HEK293 (cell line): ENCODE measurements around the gene LAPTM4A.
A peak's percentile ranks its signal among the peaks of the same experiment; 100 is the strongest.

Experiments used
- CTCF ChIA-PET: fragments of 350-600 bp; formaldehyde crosslinking; extraction: SDS; loops from one replicate; lab custom pipeline; 2021; ENCODE audit warnings: antibody characterized with exemption; lab: Yijun Ruan, JAX
- POLR2A ChIA-PET: fragments of 300-600 bp; formaldehyde crosslinking; extraction: SDS; loops from one replicate; lab custom pipeline; 2020; ENCODE audit warnings: antibody characterized with exemption, inconsistent platforms; lab: Yijun Ruan, JAX
- H3K27ac ChIP-seq: fragments of 200-500 bp; sonication (Bioruptor generic); 2 replicates; pipeline ENCODE4 v1.5.1; 2014; ENCODE audit warnings: low read depth, low read length, control low read depth, inconsistent platforms; ENCODE audit errors: extremely low read depth
- H3K36me3 ChIP-seq, 2 experiments: fragments of 200-500 bp in 1 of 2; sonication (Bioruptor generic) in 1 of 2; 1 replicate in 1 of 2; 2 replicates in 1 of 2; pipeline ENCODE4 v1.5.1; 2014 to 2017; ENCODE audit warnings: inconsistent platforms in 2 of 2, low read length in 2 of 2; ENCODE audit not compliant: control insufficient read depth in 2 of 2, insufficient read depth in 1 of 2
- H3K4me1 ChIP-seq: fragments of 200-500 bp; sonication (Bioruptor generic); 2 replicates; pipeline ENCODE4 v1.5.1; 2014; ENCODE audit warnings: mild to moderate bottlenecking, low read length, inconsistent platforms; ENCODE audit not compliant: control insufficient read depth, insufficient read depth
- H3K4me3 ChIP-seq: 2 replicates; pipeline ENCODE4 v1.5.1; 2011; ENCODE audit warnings: low read depth, mild to moderate bottlenecking, control low read depth, low read length, moderate library complexity
- H3K9me3 ChIP-seq: fragments of 200-500 bp; sonication (Bioruptor generic); 2 replicates; pipeline ENCODE4 v1.5.1; 2014; ENCODE audit warnings: low read depth, low read length, inconsistent platforms; ENCODE audit not compliant: control insufficient read depth, insufficient read depth
- FEZF1 ChIP-seq: fragments of 450-650 bp; formaldehyde crosslinking; IDR thresholded peaks from 2 replicates; pipeline ENCODE4 v1.5.1; 2016; ENCODE audit warnings: missing biosample characterization, missing genetic modification characterization
- SCRT1 ChIP-seq: fragments of 450-650 bp; formaldehyde crosslinking; IDR thresholded peaks from 2 replicates; pipeline ENCODE4 v1.5.1; 2016; ENCODE audit warnings: missing biosample characterization, missing genetic modification characterization, borderline replicate concordance
- SCRT2 ChIP-seq: fragments of 450-650 bp; formaldehyde crosslinking; IDR thresholded peaks from 2 replicates; pipeline ENCODE4 v1.5.1; 2016; ENCODE audit warnings: missing biosample characterization, missing genetic modification characterization
- SP7 ChIP-seq: fragments of 450-650 bp; formaldehyde crosslinking; IDR thresholded peaks from 2 replicates; pipeline ENCODE4 v1.5.1; 2016; ENCODE audit warnings: missing biosample characterization, missing genetic modification characterization
- TRIM28 ChIP-seq: IDR thresholded peaks from 2 replicates; pipeline ENCODE4 v1.6.1; 2011; ENCODE audit warnings: low read length, control low read depth, borderline replicate concordance
- ZFHX2 ChIP-seq: fragments of 450-650 bp; formaldehyde crosslinking; conservative IDR thresholded peaks from 2 replicates; pipeline ENCODE4 v1.5.1; 2016; ENCODE audit warnings: missing biosample characterization, missing genetic modification characterization
- ZFP69B ChIP-seq: fragments of 450-650 bp; formaldehyde crosslinking; IDR thresholded peaks from 2 replicates; pipeline ENCODE4 v1.5.1; 2016; ENCODE audit warnings: missing biosample characterization, missing genetic modification characterization
- ZNF121 ChIP-seq: fragments of 450-650 bp; formaldehyde crosslinking; IDR thresholded peaks from 2 replicates; pipeline ENCODE4 v1.5.1; 2016; ENCODE audit warnings: missing biosample characterization, missing genetic modification characterization
- ZNF133 ChIP-seq: fragments of 450-650 bp; formaldehyde crosslinking; IDR thresholded peaks from 2 replicates; pipeline ENCODE4 v1.5.1; 2016; ENCODE audit warnings: missing biosample characterization, missing genetic modification characterization
- ZNF211 ChIP-seq: fragments of 450-650 bp; formaldehyde crosslinking; IDR thresholded peaks from 2 replicates; pipeline ENCODE4 v1.5.1; 2016; ENCODE audit warnings: low read depth, missing biosample characterization, missing genetic modification characterization
- ZNF221 ChIP-seq: fragments of 450-650 bp; formaldehyde crosslinking; IDR thresholded peaks from 2 replicates; pipeline ENCODE4 v1.5.1; 2017; ENCODE audit warnings: missing biosample characterization, missing genetic modification characterization, borderline replicate concordance
- ZNF223 ChIP-seq: fragments of 450-650 bp; formaldehyde crosslinking; IDR thresholded peaks from 2 replicates; pipeline ENCODE4 v1.5.1; 2016; ENCODE audit warnings: missing biosample characterization, missing genetic modification characterization
- ZNF23 ChIP-seq: fragments of 450-650 bp; formaldehyde crosslinking; IDR thresholded peaks from 2 replicates; pipeline ENCODE4 v1.5.1; 2016; ENCODE audit warnings: missing biosample characterization, missing genetic modification characterization, borderline replicate concordance
- ZNF366 ChIP-seq: fragments of 450-650 bp; formaldehyde crosslinking; conservative IDR thresholded peaks from 2 replicates; pipeline ENCODE4 v1.5.1; 2016; ENCODE audit warnings: missing biosample characterization, missing genetic modification characterization
- ZNF37A ChIP-seq: fragments of 450-650 bp; IDR thresholded peaks from 2 replicates; pipeline ENCODE4 v1.5.1; 2018; ENCODE audit warnings: missing biosample characterization, missing genetic modification characterization
- ZNF394 ChIP-seq: fragments of 450-650 bp; formaldehyde crosslinking; IDR thresholded peaks from 2 replicates; pipeline ENCODE4 v1.5.1; 2016; ENCODE audit warnings: missing biosample characterization, missing genetic modification characterization, mild to moderate bottlenecking, moderate library complexity, borderline replicate concordance
- ZNF48 ChIP-seq: fragments of 450-650 bp; formaldehyde crosslinking; IDR thresholded peaks from 2 replicates; pipeline ENCODE4 v1.5.1; 2016; ENCODE audit warnings: missing biosample characterization, missing genetic modification characterization
- ZNF629 ChIP-seq: fragments of 450-650 bp; formaldehyde crosslinking; IDR thresholded peaks from 2 replicates; pipeline ENCODE4 v1.5.1; 2017; ENCODE audit warnings: missing biosample characterization, missing genetic modification characterization
- ZNF707 ChIP-seq: fragments of 450-650 bp; formaldehyde crosslinking; IDR thresholded peaks from 2 replicates; pipeline ENCODE4 v1.5.1; 2016; ENCODE audit warnings: missing biosample characterization, missing genetic modification characterization
- TF ChIP-seq, protein P1 (sequence below): fragments of 450-650 bp; formaldehyde crosslinking; IDR thresholded peaks from 2 replicates; pipeline ENCODE4 v1.5.1; 2016; ENCODE audit warnings: missing biosample characterization, missing genetic modification characterization
- TF ChIP-seq, protein P2 (sequence below): fragments of 450-650 bp; formaldehyde crosslinking; IDR thresholded peaks from 2 replicates; pipeline ENCODE4 v1.5.1; 2016; ENCODE audit warnings: missing biosample characterization, missing genetic modification characterization
- TF ChIP-seq, protein P3 (sequence below): fragments of 450-650 bp; IDR thresholded peaks from 2 replicates; pipeline ENCODE4 v1.5.1; 2018; ENCODE audit warnings: missing biosample characterization, missing genetic modification characterization

The LAPTM4A gene

DNA sequence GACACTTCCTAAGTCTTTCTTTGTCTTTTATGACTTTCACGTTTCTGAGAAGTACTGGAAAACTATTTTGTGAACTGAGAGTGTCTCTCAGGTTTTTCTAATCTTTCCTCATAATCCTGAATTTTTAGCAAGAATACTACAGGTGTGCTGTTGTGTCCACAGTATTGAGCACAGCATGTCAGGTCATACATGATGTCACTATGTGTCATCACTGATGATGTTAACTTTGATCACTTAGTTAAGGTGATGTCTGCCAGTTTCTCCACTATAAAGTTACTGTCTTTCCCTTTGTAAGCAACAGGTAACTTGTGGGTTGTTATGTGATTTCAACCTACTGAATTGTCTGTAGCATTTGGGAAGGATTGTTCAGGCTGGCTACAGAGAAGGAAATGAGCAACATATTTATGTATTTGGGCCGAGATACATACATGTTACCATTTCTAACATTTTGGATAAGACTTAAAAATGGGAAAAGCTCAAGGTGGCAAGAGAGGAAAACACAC, 50.0 kb downstream of the LAPTM4A start:
- H3K4me3 ChIP-seq = no peak overlapping the region
- ChIA-PET POLR2A (no interaction called here), CTCF (interaction anchor here (0.6 to 2.0 kb wide), 3 partner anchors 13 to 39 kb away, joined by 3 to 15 read pairs (median 4); no protein-coding TSS in a partner anchor)
- TF ChIP-seq SCRT2 (peak; percentile 98), ZNF629 (tag by site-specific recombination) (0 out of 2 replicates have a peak, but pooled peaks have one; percentile 28), SCRT1 (tag by site-specific recombination) (peak; percentile 79), ZNF48 (tag by site-specific recombination) (no peak)
- H3K36me3 ChIP-seq = no peaks in the 10 kb centered on the region
- no peaks in the 10 kb centered on the region for H3K9me3 ChIP-seq
- H3K4me1 ChIP-seq = no peaks in the 10 kb centered on the region
- H3K27ac ChIP-seq = no peak overlapping the region

DNA sequence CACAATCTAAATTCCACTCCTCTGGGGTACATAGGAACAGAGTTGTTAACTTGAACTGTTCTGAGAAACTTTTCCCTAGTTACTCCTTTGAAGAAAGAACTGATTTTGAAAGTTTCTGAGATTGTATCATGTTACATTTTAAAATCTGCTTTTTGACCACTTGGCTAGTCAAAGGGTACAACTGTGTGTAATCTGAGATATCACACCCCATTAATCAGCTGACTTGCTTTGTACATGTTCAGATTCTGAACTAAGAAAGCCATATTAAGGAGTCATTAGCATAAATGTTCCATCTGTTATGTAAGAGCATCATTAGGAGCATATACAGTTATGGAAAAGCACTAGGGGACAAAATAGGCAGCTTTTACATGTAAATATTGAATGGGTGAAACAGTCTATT, 57.7 kb downstream of the LAPTM4A start:
- H3K4me1 ChIP-seq = 0 out of 2 replicates have a peak, but pooled peaks cover 3% of the 10 kb centered on the region
- H3K4me3 ChIP-seq = no peak overlapping the region
- no peak for TF ChIP-seq ZNF707 (tag by site-specific recombination)
- TF ChIP-seq, all 188 proteins: peak for 0
- Histone ChIP-seq H3K27ac (no peak overlapping the region), H3K36me3 (no peaks in the 10 kb centered on the region), H3K9me3 (no peaks in the 10 kb centered on the region)
- CTCF ChIA-PET = interaction anchor here (0.6 to 1.5 kb wide), 3 partner anchors 21 to 100 kb away, joined by 3 to 15 read pairs (median 4); no protein-coding TSS in a partner anchor
- POLR2A ChIA-PET = interaction anchor here (0.6 kb wide), 1 partner anchor 8 kb away, joined by 3 read pairs; no protein-coding TSS in a partner anchor

DNA sequence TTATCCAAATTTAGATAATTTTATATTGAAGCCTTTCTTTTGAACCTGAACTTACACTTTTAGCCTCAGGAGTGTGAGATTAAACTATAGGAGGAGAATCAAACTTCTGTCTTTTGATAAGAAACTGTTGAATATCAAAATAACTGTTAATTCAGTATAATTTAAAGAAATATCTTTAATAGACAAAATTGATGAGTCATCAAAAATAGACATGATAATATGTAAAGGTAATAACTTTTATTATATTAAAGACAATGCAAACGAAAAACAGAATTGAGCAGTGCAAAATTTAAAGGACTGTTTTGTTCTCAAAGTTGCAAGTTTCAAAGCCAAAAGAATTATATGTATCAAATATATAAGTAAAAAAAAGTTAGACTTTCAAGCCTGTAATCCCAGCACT, 59.5 kb downstream of the LAPTM4A start:
- POLR2A ChIA-PET = no interaction called here

More for the DNA sequence above, 59.5 kb downstream of the LAPTM4A start:
- no peak overlapping the region for H3K27ac ChIP-seq
- no peak for TF ChIP-seq ZFP69B
- TF ChIP-seq ZNF223 (tag by site-specific recombination) = no peak
- no peak for TF ChIP-seq ZNF23 (tag by site-specific recombination)
- TF ChIP-seq ZNF211 (tag by site-specific recombination) = no peak
- no peak for TF ChIP-seq ZNF121 (tag by site-specific recombination)
- TF ChIP-seq TRIM28 = no peak
- TF ChIP-seq ZNF221 (tag by site-specific recombination) = no peak
- no peak for TF ChIP-seq ZNF366 (tag by site-specific recombination)
- TF ChIP-seq, protein P1, sequence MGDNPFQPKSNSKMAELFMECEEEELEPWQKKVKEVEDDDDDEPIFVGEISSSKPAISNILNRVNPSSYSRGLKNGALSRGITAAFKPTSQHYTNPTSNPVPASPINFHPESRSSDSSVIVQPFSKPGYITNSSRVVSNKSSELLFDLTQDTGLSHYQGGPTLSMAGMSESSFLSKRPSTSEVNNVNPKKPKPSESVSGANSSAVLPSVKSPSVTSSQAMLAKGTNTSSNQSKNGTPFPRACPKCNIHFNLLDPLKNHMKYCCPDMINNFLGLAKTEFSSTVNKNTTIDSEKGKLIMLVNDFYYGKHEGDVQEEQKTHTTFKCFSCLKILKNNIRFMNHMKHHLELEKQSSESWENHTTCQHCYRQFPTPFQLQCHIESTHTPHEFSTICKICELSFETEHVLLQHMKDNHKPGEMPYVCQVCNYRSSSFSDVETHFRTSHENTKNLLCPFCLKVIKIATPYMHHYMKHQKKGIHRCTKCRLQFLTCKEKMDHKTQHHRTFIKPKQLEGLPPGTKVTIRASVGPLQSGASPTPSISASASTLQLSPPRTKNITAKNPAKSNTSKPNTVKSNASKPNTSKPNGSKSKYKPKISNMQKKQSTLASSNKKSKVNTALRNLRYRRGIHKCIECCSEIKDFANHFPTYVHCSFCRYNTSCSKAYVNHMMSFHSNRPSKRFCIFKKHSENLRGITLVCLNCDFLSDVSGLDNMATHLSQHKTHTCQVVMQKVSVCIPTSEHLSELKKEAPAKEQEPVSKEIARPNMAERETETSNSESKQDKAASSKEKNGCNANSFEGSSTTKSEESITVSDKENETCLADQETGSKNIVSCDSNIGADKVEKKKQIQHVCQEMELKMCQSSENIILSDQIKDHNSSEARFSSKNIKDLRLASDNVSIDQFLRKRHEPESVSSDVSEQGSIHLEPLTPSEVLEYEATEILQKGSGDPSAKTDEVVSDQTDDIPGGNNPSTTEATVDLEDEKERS = no peak
- no peak for TF ChIP-seq ZNF394 (tag by site-specific recombination)
- TF ChIP-seq FEZF1 (tag by site-specific recombination) = no peak
- TF ChIP-seq ZNF37A = no peak
- TF ChIP-seq, protein P2, sequence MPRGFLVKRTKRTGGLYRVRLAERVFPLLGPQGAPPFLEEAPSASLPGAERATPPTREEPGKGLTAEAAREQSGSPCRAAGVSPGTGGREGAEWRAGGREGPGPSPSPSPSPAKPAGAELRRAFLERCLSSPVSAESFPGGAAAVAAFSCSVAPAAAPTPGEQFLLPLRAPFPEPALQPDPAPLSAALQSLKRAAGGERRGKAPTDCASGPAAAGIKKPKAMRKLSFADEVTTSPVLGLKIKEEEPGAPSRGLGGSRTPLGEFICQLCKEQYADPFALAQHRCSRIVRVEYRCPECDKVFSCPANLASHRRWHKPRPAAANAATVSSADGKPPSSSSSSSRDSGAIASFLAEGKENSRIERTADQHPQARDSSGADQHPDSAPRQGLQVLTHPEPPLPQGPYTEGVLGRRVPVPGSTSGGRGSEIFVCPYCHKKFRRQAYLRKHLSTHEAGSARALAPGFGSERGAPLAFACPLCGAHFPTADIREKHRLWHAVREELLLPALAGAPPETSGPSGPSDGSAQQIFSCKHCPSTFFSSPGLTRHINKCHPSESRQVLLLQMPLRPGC (tag by site-specific recombination) = no peak
- TF ChIP-seq SP7 (tag by site-specific recombination) = no peak
- TF ChIP-seq, protein P3, sequence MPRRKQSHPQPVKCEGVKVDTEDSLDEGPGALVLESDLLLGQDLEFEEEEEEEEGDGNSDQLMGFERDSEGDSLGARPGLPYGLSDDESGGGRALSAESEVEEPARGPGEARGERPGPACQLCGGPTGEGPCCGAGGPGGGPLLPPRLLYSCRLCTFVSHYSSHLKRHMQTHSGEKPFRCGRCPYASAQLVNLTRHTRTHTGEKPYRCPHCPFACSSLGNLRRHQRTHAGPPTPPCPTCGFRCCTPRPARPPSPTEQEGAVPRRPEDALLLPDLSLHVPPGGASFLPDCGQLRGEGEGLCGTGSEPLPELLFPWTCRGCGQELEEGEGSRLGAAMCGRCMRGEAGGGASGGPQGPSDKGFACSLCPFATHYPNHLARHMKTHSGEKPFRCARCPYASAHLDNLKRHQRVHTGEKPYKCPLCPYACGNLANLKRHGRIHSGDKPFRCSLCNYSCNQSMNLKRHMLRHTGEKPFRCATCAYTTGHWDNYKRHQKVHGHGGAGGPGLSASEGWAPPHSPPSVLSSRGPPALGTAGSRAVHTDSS (tag by site-specific recombination) = no peak
- no peak for TF ChIP-seq ZFHX2 (tag by site-specific recombination)
- TF ChIP-seq ZNF133 (tag by site-specific recombination) = no peak
- CTCF ChIA-PET = interaction anchor here (0.7 to 1.3 kb wide), 2 partner anchors 23 to 36 kb away, joined by 3 to 5 read pairs; no protein-coding TSS in a partner anchor
- H3K4me3 ChIP-seq = no peak overlapping the region
- no peaks in the 10 kb centered on the region for H3K9me3 ChIP-seq
- 0 out of 2 replicates have a peak, but pooled peaks cover 3% of the 10 kb centered on the region for H3K4me1 ChIP-seq
- H3K36me3 ChIP-seq = peaks cover 0 to 3% of the 10 kb centered on the region in 2 experiments; a peak in 1 of 3 replicates
